Neural crest cell (in vitro differentiated cells): ENCODE results near the gene USP30. TPM values are rescaled to one million over a fixed set of nuclear protein-coding genes. Genes with fewer than 3 reads are reported as not detected.

Experiments
- DNase-seq: peaks from one replicate; pipeline ENCODE4 v3.0.0; 2021; ENCODE audit warnings: low read depth, mixed read lengths, low spot score
- H3K27ac Mint-ChIP-seq: one replicate; pipeline ENCODE4 v1.8.0; 2021; ENCODE audit warnings: mild to moderate bottlenecking, mixed read lengths; ENCODE audit not compliant: unreplicated experiment
- H3K27me3 Mint-ChIP-seq: 2 replicates; pipeline ENCODE4 v1.8.0; 2021; ENCODE audit warnings: low read depth, mild to moderate bottlenecking, mixed read lengths
- H3K36me3 Mint-ChIP-seq: 2 replicates; pipeline ENCODE4 v1.8.0; 2021; ENCODE audit warnings: low read depth, mild to moderate bottlenecking, mixed read lengths
- H3K4me1 Mint-ChIP-seq: 2 replicates; pipeline ENCODE4 v1.8.0; 2021; ENCODE audit warnings: mixed read lengths
- H3K4me3 Mint-ChIP-seq: one replicate; pipeline ENCODE4 v1.8.0; 2021; ENCODE audit warnings: mild to moderate bottlenecking, mixed read lengths
- H3K9me3 Mint-ChIP-seq: 2 replicates; pipeline ENCODE4 v1.8.0; 2021; ENCODE audit warnings: mixed read lengths
- CTCF ChIP-seq: fragments of 200-600 bp; sonication (generic); conservative IDR thresholded peaks from 2 replicates; pipeline ENCODE4 v1.5.0; 2021; ENCODE audit warnings: antibody characterized with exemption, mild to moderate bottlenecking
- total RNA-seq: library from RNA; stranded (reverse); gene quantifications from 2 replicates; pipeline ENCODE4 v1.2.1, GENCODE V29; 2021

The USP30 gene
- total RNA-seq, 1 donor from 2014 or later: 20.9 TPM

GRCh38 chr12:109124878-109125648, 72.7 kb downstream of the USP30 start:
- no peaks in the 10 kb centered on the region for H3K4me1 Mint-ChIP-seq
- H3K27ac Mint-ChIP-seq: peak overlapping the region; percentile 78
- no peak for TF ChIP-seq CTCF
- H3K4me3 Mint-ChIP-seq: no peak overlapping the region
- H3K9me3 Mint-ChIP-seq: no peaks in the 10 kb centered on the region
- no peaks in the 10 kb centered on the region for H3K27me3 Mint-ChIP-seq
- no peak for DNase-seq
- no peaks in the 10 kb centered on the region for H3K36me3 Mint-ChIP-seq

DNA sequence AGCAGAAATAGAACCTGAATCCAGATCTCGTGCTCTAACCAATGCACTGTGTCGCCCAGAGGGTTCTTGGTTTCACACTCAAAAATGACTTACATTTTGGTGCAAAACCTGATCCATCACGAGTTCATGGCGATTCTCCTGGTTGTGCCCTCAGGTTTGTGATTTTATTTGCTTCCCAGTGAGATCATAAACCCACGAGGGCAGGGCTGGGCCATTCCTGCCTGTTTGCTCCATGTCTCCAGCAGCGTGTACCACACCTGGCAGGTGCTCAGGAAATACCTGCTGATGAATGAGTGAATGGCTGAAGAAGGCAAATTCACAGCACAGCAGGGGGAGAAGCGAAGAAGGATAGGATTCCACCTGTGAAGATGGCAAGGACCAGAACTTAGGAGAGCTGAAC, 73.4 kb downstream of the USP30 start:
- H3K4me3 Mint-ChIP-seq: no peak overlapping the region
- H3K27ac Mint-ChIP-seq: no peak overlapping the region
- H3K27me3 Mint-ChIP-seq: no peaks in the 10 kb centered on the region
- no peaks in the 10 kb centered on the region for H3K9me3 Mint-ChIP-seq
- DNase-seq: no peak
- H3K4me1 Mint-ChIP-seq: no peaks in the 10 kb centered on the region
- no peaks in the 10 kb centered on the region for H3K36me3 Mint-ChIP-seq
- no peak for TF ChIP-seq CTCF

DNA sequence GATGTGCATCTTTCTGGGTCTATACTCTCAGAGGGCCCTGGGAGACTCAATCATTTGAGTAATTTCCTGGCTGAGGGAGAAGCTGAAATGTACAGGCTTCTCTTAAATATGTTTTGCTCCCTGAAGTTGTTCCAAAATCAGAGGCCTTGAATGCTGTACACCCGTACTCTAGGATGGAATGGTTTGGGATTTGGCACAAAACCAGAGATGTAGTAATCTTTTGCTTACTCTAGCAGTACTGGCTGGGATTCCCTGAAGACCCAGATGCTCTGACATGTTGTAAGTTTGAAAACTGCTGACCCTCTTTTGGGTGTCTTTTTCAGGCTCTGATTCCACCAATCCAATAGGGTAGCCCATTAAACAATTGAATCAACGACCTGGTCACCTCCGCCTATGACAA, 74.4 kb downstream of the USP30 start:
- Mint-ChIP-seq H3K4me1 (no peaks in the 10 kb centered on the region), H3K36me3 (no peaks in the 10 kb centered on the region), H3K9me3 (no peaks in the 10 kb centered on the region), H3K27ac (no peak overlapping the region), H3K27me3 (no peaks in the 10 kb centered on the region), H3K4me3 (no peak overlapping the region)
- DNase-seq: no peak
- TF ChIP-seq CTCF: no peak

GRCh38 chr12:109127533-109128242, 75.3 kb downstream of the USP30 start:
- Mint-ChIP-seq H3K27me3 (no peaks in the 10 kb centered on the region), H3K4me3 (no peak overlapping the region), H3K4me1 (no peaks in the 10 kb centered on the region), H3K9me3 (no peaks in the 10 kb centered on the region), H3K36me3 (no peaks in the 10 kb centered on the region), H3K27ac (no peak overlapping the region)
- no peak for TF ChIP-seq CTCF
- no peak for DNase-seq

- no peaks in the 10 kb centered on the region for H3K36me3 Mint-ChIP-seq
- H3K27me3 Mint-ChIP-seq: no peaks in the 10 kb centered on the region
- no peaks in the 10 kb centered on the region for H3K4me1 Mint-ChIP-seq
- no peak for TF ChIP-seq CTCF
- no peak overlapping the region for H3K4me3 Mint-ChIP-seq
- H3K27ac Mint-ChIP-seq: no peak overlapping the region
- peaks cover 2% of the 10 kb centered on the region for H3K9me3 Mint-ChIP-seq
- DNase-seq: no peak
Measured at GRCh38 chr12:109130297-109131153, 78.1 kb downstream of the USP30 start.
